Psoas muscle (tissue), 8 donors: Measurements from ENCODE around the gene CEP72. TPM values are rescaled to one million over a fixed set of nuclear protein-coding genes. Genes with fewer than 3 reads are reported as not detected.

Experiments used
- ATAC-seq, 4 donors: fragments of 200-7000 bp; cut with Tn5 transposase; one replicate each; pipeline ENCODE4 v1.9.1; 2020; ENCODE audit warnings: moderate library complexity in 3 of 4, mild to moderate bottlenecking in 2 of 4
- DNase-seq, 2 donors: peaks; one replicate each; pipeline ENCODE4 v3.0.0-alpha.2; 2020
- H3K27ac ChIP-seq: fragments of 200-600 bp; one replicate; pipeline ENCODE4 v1.8.0; 2022
- H3K27me3 ChIP-seq, 3 donors: fragments of 200-600 bp in 1 of 3; one replicate each; pipeline versions ENCODE4 v1.6.1 to v1.8.0; 2013 to 2022; ENCODE audit warnings: low read length in 2 of 3, mild to moderate bottlenecking in 2 of 3, moderate library complexity in 1 of 3; ENCODE audit not compliant: insufficient read depth in 3 of 3
- H3K36me3 ChIP-seq, 2 donors: fragments of 200-600 bp in 1 of 2; one replicate each; pipeline versions ENCODE4 v1.6.1 to v1.8.0; 2013 to 2022; ENCODE audit warnings: low read depth in 1 of 2, mild to moderate bottlenecking in 1 of 2, moderate library complexity in 1 of 2; ENCODE audit not compliant: insufficient read depth in 1 of 2
- H3K4me1 ChIP-seq: fragments of 200-600 bp; one replicate; pipeline ENCODE4 v1.8.0; 2022
- H3K4me3 ChIP-seq: fragments of 200-600 bp; one replicate; pipeline ENCODE4 v1.8.0; 2022; ENCODE audit warnings: mild to moderate bottlenecking
- H3K9me3 ChIP-seq: fragments of 200-600 bp; one replicate; pipeline ENCODE4 v1.8.0; 2022
- CTCF ChIP-seq: fragments of 200-600 bp; IDR thresholded peaks from one replicate; pipeline ENCODE4 v1.8.0; 2022; ENCODE audit warnings: antibody characterized with exemption
- WGBS, 3 donors: extraction: QIAGEN DNeasy Blood & Tissue Kit; methylation state at CpG; one replicate each; pipeline versions ENCODE4 v1.1.6 to v1.1.7; 2013; 5-methylcytosine and 5-hydroxymethylcytosine counted together
- intact Hi-C, 2 donors: fragments of 100-400 bp; cut with DNase I; formaldehyde crosslinking; loops; one replicate each; pipeline versions ENCODE4 v1.11.0 to v1.14.2; 2022
- polyA plus RNA-seq, 3 donors: library from polyadenylated mRNA; stranded (reverse); fragments of 200-250 nt; gene quantifications; one replicate each; pipeline ENCODE4 v1.2.3, GENCODE V29; 2013
- total RNA-seq, 4 donors: library from RNA; stranded (reverse); fragmentation: NEBNext Ultra II Directional in 2 of 4; extraction: Animal tissue kit (Norgen Biotek cat#: 25700) in 2 of 4; gene quantifications; one replicate each; pipeline versions ENCODE4 v1.2.1 to v1.2.4, GENCODE V29; 2021 to 2023
- donor health status: healthy with polysubstance abuse.
- donor health status: DM: no; HTN: no; CAD: no; lungs with moderate emphysema.
- donor health status: Bipolar disorder and iron deficiency.
- donor health status: healthy.
- donor health status: DM: yes; HTN: yes; CAD: no.
- donor health status: DM: no; HTN: no; CAD: no.
- donor health status: DM: no; HTN: no; CAD: no.
- donor health status: DM: yes; HTN: yes; CAD: no.

Gene CEP72
- total and polyA plus RNA-seq, 7 donors = 0.43 to 2.4 (median 0.71) TPM

- DNase-seq (no peak), ATAC-seq (no peak)
- intact Hi-C loops = no loop called here
- no peak for TF ChIP-seq CTCF
- Histone ChIP-seq H3K27ac (no peak overlapping the region), H3K4me1 (no peaks in the 10 kb centered on the region), H3K4me3 (no peak overlapping the region), H3K9me3 (no peaks in the 10 kb centered on the region), H3K36me3 (no peaks in the 10 kb centered on the region), H3K27me3 (peaks cover 0 to 60% (median 24%) of the 10 kb centered on the region in 3 donors)
- 91 to 92% (median 92%) methylated on average over 15 to 17 of the region's 17 CpGs for WGBS, 3 donors
These were observed 41.7 kb upstream of the CEP72 start for GRCh38 chr5:570446-570845.

DNA sequence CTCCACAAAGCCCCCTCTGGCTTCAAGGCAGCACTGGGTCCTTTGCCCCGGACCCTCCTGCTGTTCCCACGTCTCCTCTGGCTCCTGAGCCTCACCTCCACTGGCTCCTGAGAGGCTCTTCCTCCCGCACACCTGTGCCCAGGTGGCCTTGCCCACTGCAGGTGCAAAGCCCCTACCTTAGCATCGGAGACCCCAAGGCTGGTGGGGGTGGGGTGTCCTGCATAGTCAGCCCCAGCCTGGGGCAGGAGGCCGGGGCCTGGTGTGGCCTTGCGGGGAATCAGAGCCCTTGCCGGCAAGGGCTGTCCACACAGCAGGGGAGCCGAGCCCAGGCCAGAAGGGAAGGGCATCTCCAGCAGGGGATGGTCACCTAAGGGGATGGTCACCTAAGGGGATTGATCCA, 41.3 kb upstream of the CEP72 start:
- Histone ChIP-seq H3K9me3 (no peaks in the 10 kb centered on the region), H3K27me3 (peaks cover 0 to 57% (median 20%) of the 10 kb centered on the region in 3 donors), H3K4me3 (no peak overlapping the region), H3K36me3 (no peaks in the 10 kb centered on the region), H3K4me1 (no peaks in the 10 kb centered on the region), H3K27ac (no peak overlapping the region)
- WGBS, 3 donors = 79 to 92% (median 87%) methylated on average over 8 of the region's 8 CpGs
- DNase-seq (no peak), ATAC-seq (no peak)
- no peak for TF ChIP-seq CTCF
- intact Hi-C loops = no loop called here

DNA sequence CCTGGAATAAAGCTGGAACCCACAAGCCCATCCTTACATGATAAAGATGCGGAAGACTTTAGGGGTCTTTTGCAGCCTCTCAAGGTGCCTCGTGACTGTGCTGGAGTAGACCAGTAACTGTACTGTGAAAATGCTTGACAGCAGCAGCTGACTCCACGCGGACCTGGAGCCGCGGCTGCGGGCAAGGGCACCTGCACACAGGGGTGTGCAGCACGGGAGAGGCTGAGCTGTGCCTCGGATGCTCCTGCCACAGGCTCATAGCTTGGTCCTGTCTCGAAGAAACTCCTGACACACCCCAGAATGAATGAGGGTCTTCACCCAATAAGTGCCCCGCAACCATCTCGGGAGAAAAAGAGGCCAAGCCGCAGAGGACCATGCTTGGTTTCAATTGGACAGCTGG, 40.3 kb upstream of the CEP72 start:
- Histone ChIP-seq H3K4me1 (no peaks in the 10 kb centered on the region), H3K27me3 (peaks cover 0 to 53% (median 19%) of the 10 kb centered on the region in 3 donors), H3K9me3 (no peaks in the 10 kb centered on the region), H3K27ac (no peak overlapping the region), H3K4me3 (no peak overlapping the region), H3K36me3 (no peaks in the 10 kb centered on the region)
- no peak for TF ChIP-seq CTCF
- DNase-seq = no peak
- 83 to 85% (median 84%) methylated on average over 13 of the region's 13 CpGs for WGBS, 3 donors
- intact Hi-C loops = no loop called here
- no peak for ATAC-seq

DNA sequence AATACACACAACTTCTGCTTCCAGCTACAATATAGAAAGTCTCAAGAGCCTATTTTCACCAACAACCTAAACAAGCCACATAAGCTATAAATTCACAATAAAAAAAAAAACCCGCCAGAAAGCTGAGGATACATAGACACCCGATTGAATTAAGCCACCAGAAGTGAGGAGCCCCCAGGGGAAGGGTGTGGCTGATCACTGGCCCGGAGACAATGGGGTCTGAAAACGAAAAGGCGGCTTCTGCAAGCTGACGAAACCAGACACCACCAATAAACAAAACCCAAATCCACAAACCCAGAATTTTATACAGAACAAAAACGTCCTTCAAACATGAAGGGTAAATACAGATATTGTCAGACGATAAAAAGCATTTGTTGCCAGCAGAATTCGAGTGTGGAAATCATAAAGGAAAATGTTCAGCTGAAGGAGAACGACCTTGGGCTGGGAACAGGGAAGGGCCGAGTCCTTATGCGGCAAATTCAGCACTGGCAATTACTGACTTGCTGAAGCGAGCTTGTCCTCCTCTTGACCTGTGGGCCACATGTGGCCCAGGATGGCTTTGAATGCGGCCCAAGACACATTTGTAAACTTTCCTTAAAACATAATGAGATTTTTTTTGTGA, 39.6 kb upstream of the CEP72 start:
- DNase-seq = no peak
- 43 to 47% (median 46%) methylated on average over 14 of the region's 14 CpGs for WGBS, 3 donors

More for the DNA sequence above, 39.6 kb upstream of the CEP72 start:
- H3K27me3 ChIP-seq = peaks cover 0 to 46% (median 19%) of the 10 kb centered on the region in 3 donors
- no peak overlapping the region for H3K27ac ChIP-seq
- intact Hi-C loops = no loop called here
- no peaks in the 10 kb centered on the region for H3K9me3 ChIP-seq
- TF ChIP-seq CTCF = no peak
- no peaks in the 10 kb centered on the region for H3K36me3 ChIP-seq
- no peaks in the 10 kb centered on the region for H3K4me1 ChIP-seq
- no peak overlapping the region for H3K4me3 ChIP-seq
- ATAC-seq = no peak
